ENCODE data around the gene ARHGEF11.

ARHGEF11 gene

GRCh38 chr1:156999596-157000320 lies 45.8 kb downstream of the ARHGEF11 start:
- DNase-seq (ENCODE audit: low spot score): no peak

- no peak for DNase-seq (ENCODE audit: low spot score)
These were observed 46.6 kb downstream of the ARHGEF11 start for GRCh38 chr1:156998840-156999500.

DNA sequence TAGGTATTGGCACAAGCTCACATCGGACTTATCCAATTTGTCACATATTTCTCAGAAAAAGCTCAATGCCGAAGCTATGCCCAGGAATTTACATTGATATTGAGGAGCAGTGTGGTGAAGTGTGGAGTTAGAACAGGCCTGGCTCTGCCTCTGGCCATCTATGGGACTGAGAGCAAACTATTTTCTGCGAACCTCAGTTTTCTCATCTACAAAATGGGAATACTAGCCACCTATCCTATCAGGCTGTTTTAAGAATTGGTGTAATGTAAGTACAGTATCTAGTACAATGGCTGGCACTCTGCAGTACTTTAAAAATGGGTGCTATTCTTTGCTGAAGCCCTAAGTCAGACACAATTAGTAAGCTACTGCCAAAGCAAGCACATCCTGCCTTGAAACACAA lies 47.2 kb downstream of the ARHGEF11 start:
- no peak for DNase-seq (ENCODE audit: low spot score)

DNA sequence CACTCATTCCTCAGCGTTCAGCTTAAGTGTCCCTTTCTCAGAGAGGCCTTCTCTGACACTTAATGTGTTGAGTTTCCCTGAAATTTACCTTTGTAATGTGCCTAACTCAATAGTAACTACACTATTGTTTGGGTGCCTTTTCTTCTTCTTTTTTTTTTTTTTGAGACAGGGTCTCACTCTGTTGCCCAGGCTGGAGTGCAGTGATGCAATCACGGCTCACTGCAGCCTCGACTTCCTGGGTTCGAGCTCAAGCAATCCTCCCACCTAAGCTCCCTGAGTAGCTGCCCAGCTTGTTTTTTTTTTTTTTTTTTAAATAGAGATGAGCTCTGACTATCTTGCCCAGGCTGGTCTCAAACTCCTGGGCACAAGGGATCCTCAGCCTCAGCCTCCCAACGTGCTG lies 50.1 kb downstream of the ARHGEF11 start:
- no peak for DNase-seq (ENCODE audit: low spot score)

DNA sequence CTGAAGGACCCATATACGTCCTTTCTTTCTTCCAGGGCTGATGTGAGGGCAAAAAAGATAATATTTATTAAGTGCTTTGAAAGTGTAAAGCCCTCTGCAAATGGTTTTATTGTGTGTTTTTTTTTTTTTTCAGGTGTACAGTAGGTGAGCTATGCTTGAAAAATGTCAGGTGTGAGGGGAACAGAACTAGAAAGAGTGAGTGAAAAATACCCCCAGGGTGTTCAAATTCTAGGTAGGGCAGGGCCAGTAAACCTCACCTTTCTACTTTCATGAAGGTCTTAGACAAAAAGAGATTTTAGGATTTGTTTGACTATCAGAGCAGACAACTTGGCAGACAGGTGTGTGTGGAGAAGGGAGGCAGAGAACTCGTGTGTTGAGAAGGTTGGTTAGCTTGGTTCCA lies 51.3 kb downstream of the ARHGEF11 start:
- DNase-seq (ENCODE audit: low spot score): no peak

GRCh38 chr1:156993426-156994147 lies 52.0 kb downstream of the ARHGEF11 start:
- no peak for DNase-seq (ENCODE audit: low spot score)

DNA sequence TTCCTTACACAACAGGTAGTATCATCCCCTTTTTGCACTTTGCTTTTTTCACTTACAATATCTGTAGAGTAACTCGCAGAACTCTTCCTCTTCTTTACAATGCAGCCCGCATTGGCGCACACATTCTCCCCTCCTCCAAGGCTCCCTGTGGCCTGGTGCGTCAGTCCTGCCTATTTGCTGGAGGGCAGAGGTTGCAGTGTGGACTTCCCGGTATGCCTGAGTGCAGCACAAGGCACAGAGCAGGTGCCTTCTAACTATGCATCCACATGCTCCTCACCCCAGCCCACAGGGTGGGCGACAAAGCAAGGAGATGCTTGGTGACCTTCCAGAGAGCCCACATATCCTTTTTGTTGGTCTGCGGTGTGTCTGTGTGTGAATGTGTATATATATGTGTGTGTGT lies 53.3 kb downstream of the ARHGEF11 start:
- no peak for DNase-seq (ENCODE audit: low spot score)

DNA sequence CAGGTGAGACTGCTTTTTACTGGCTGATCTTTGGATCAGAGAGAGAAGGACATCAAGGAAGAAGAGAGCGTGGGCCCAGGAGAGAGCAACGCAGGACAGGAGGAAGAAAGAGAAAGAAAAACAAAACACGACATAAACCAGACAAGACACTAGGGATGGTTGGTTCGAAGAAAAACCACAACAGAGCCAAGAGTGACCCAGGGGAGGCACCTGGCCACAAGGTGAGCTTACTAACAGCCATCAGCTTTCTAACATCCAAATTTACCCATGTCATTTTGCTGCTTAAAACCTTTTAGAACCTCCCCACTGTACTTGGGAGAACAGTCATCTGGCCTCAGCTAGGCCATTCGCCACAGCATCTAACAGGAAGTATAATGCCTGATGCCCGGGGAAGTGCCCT lies 57.8 kb downstream of the ARHGEF11 start:
- DNase-seq (ENCODE audit: low spot score): no peak

DNA sequence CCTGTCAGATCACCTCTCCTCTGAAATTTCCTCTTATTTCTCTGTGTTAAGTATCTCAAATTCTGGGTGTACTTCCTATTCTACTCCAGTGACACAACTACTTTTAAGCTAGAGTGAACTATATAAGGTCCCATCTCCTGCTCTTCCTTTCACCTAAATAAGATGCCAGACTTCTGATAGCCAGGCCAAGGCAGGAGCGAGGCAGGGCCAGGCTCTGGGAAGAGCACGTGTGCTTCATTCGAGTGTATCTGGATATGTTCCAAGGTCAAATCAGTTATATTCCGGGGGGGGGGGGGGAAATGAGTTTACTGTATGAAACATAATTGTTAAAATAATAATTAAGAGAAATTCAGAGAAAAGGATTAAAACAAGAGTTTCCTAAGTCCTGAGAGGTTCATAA lies 65.0 kb downstream of the ARHGEF11 start:
- DNase-seq (ENCODE audit: low spot score): no peak

DNA sequence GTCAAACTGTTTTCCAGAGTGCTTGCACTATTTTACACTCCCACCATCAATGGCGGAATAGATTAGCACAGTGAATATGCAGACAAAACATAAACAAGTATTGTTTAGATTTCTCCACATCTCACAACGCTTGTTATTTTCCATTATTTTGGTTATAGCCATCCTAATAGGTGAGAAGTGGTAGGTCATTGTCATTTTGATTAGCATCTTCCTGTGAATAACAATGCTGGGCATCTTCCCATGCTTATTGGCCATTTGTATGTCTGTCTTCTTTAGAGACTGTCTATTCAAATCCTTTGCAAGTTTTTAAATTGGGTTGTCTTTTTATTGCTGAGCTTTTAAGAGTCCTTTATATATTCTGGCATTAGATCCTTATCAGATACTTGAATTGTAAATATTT lies 70.5 kb downstream of the ARHGEF11 start:
- no peak for DNase-seq (ENCODE audit: low spot score)

DNA sequence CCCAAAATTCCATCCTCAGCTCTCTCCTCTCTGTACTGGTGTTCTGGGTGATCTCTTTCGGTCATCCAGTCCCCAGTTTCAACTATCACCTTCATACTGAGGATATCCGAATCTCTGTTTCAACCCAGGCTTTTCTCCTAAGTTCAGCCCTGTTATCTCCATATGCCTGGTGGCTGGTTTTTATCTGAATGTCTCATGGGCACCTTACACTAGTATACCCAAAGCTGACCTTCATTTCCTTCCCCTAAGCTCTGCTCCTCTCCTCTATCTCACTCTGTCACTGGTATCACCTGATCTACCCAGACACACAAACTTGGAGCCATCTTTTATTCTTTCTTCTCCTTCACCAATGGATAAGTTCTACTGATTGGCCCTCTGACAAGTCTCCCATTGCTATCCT lies 72.1 kb downstream of the ARHGEF11 start:
- DNase-seq (ENCODE audit: low spot score): no peak

DNA sequence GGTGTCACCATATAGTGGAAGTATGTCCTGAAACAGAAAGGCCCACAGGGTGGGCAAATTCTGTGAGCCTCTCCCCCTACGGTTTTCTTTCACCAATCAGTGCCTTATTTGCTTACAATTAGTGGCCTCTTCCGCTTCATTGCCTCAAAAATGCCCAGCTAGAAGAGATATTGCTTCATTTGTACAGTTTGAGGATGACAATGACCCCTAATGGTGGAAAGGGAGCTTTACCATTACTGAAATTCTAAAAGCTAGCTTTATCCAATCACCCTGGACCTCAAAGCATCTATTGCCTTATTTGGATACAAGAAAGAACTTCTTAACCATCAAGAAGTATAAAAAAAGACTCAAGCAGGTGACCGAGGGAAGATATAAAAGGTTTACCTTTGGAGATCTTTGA lies 75.5 kb downstream of the ARHGEF11 start:
- no peak for DNase-seq (ENCODE audit: low spot score)

GRCh38 chr1:156969496-156969895 lies 76.0 kb downstream of the ARHGEF11 start:
- DNase-seq (ENCODE audit: low spot score): no peak

DNA sequence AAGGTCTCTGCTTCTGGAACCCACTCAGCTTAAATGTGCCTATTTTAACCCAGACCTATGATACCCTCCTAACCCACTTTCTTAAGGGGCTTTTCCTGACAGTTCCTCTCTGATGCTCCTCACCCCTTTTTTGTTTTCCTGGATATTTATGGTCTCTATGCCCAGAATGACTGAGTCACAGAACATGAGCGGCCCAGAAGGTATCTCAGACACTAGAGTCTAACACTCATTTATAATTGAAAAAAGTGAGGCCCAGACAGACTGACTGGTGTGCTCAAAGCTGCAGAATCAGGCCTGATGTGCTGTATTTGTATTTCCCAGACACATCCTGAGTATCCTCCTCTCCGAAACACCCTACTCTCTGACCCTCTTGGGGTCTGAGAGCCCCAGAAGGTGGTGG lies 81.1 kb downstream of the ARHGEF11 start:
- no peak for DNase-seq (ENCODE audit: low spot score)

DNA sequence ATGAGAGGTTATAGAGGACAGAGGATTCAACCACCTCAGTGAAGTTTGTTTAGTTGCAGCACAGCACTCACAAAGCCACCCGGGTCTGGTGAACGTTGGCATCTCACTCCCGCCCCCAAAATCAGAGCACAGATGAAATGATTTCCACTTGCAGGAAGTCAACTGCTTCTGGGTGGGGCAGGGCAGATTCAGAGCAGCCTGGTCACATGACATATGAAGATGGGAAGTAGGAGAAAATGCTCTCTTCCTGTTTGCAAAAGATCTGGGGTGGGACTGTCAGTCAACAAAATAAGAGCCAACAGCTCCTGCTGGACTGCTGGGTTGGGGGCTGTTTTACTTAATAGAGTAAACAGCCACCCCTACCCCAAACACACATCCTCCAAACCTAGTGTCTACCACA lies 81.9 kb downstream of the ARHGEF11 start:
- no peak for DNase-seq (ENCODE audit: low spot score)

DNA sequence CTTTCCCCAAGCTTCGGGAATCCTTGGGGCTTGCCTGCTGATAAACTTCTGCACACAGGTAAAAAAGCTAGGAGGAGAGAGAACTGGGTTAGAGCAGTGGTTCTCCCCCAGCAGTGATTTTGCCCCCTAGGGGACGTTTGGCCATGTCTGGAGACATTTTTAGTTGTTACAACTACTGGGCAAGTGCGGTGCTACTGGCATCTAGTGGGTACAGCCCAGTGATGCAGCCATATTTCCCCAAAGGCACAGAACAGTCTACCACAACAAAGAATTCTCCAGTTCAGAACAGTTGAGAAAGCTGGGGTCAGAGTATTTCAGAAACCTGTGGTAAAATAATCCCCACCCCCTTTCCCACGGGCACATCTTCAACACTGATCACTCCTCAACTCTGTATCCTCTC lies 83.8 kb downstream of the ARHGEF11 start:
- DNase-seq (ENCODE audit: low spot score): no peak

- DNase-seq (ENCODE audit: low spot score): no peak
These were observed 85.6 kb downstream of the ARHGEF11 start for GRCh38 chr1:156959925-156960324.

DNA sequence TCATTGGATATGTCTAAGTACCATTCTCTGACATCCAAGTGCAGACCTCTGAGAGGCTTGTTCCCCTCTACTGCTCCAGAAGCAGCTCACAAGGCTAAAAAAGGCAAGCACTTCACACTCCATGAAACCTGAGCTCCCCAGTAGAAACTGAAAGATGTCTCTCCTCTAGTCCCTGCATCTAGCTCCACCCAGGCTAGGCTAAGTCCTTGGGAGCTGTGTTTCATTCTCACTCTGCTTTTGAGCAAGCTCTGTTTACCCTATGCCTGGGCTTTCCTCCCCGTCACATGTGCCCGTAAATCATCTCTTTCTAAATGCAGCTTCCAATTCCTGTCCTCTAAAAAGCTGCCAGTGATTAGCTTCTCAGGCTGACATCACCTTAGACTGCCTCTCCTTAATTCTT lies 86.1 kb downstream of the ARHGEF11 start:
- no peak for DNase-seq (ENCODE audit: low spot score)

- no peak for DNase-seq (ENCODE audit: low spot score)
These were observed 87.3 kb downstream of the ARHGEF11 start for GRCh38 chr1:156958247-156958714.

- no peak for DNase-seq (ENCODE audit: low spot score)
These were observed 87.9 kb downstream of the ARHGEF11 start for GRCh38 chr1:156957634-156958033.

- DNase-seq (ENCODE audit: low spot score): no peak
These were observed 89.2 kb downstream of the ARHGEF11 start for GRCh38 chr1:156956333-156956732.

DNA sequence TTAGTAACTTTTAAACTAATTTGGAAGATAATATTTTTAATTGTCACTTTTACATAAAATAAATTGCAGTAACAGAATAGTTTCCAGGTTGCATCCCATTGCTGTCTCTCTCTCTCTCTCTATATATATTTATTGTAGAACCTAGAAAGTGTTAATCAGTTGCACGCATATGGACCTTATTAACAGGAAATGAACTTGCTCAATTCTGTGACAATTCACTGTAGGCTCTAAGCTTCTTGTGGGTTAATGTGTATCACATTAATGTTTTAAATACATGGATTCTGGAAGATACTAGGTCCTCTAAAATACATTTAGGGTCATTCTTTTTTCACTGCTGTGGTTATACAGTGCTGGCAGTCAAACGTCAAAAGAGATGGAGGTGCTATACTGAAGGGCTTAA lies 92.0 kb downstream of the ARHGEF11 start:
- no peak for DNase-seq (ENCODE audit: low spot score)

GRCh38 chr1:156951371-156951770 lies 94.2 kb downstream of the ARHGEF11 start:
- DNase-seq (ENCODE audit: low spot score): no peak

All from putamen (tissue), 1 donor.